WERI-Rb-1 (cell line): Measurements from ENCODE around the gene LY86.

ENCODE experiments used
- DNase-seq: peaks from one replicate; pipeline ENCODE4 v3.0.0-alpha.2; 2020
- H3K27ac ChIP-seq: fragments of 250-450 bp; sonication (Bioruptor Pico); 2 replicates; pipeline ENCODE4 v1.5.1; 2020; ENCODE audit warnings: mild to moderate bottlenecking, moderate library complexity
- H3K27me3 ChIP-seq: fragments of 250-450 bp; sonication (Bioruptor Pico); 2 replicates; pipeline ENCODE4 v1.5.1; 2021; ENCODE audit warnings: mild to moderate bottlenecking, low read depth, moderate library complexity; ENCODE audit not compliant: insufficient read depth, severe bottlenecking
- H3K36me3 ChIP-seq: fragments of 250-450 bp; sonication (Bioruptor Pico); 2 replicates; pipeline ENCODE4 v1.5.1; 2020; ENCODE audit warnings: mild to moderate bottlenecking, moderate library complexity
- H3K4me3 ChIP-seq: 2 replicates; pipeline ENCODE4 v1.5.1; 2011; ENCODE audit warnings: low read depth, mild to moderate bottlenecking, control low read depth, low read length
- H3K9me3 ChIP-seq: fragments of 250-450 bp; sonication (Bioruptor Pico); 2 replicates; pipeline ENCODE4 v1.5.1; 2021; ENCODE audit warnings: mild to moderate bottlenecking, moderate library complexity; ENCODE audit not compliant: severe bottlenecking
- TF ChIP-seq, protein P1 (sequence below): IDR thresholded peaks from 2 replicates; pipeline ENCODE4 v1.5.1; 2011; ENCODE audit warnings: low read depth, mild to moderate bottlenecking, control low read depth, inconsistent platforms, low read length

The LY86 gene

DNA sequence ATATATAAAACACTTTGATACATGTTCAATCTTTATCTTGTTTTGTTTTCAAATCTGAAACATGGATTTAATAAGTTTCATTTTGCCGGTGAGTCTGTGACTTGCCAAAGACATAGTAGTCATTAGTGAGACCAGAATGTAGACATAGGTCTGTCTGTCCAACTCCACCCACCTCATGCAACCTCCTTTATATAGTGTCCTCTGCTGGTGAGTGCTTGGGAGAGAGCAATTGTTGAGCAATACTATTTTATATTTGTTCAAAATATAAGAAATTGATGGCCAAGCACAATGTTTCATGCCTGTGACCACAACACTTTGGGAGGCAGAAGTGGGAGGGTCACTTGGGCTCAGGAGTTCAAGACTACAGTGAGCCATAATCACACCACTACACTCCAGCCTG is 10.8 kb upstream of the LY86 start:
- no peaks in the 10 kb centered on the region for H3K27me3 ChIP-seq
- H3K4me3 ChIP-seq, result no peak overlapping the region
- no peak overlapping the region for H3K27ac ChIP-seq
- DNase-seq, result no peak
- peaks cover 12% of the 10 kb centered on the region for H3K9me3 ChIP-seq
- H3K36me3 ChIP-seq, result no peaks in the 10 kb centered on the region
- TF ChIP-seq, protein P1, sequence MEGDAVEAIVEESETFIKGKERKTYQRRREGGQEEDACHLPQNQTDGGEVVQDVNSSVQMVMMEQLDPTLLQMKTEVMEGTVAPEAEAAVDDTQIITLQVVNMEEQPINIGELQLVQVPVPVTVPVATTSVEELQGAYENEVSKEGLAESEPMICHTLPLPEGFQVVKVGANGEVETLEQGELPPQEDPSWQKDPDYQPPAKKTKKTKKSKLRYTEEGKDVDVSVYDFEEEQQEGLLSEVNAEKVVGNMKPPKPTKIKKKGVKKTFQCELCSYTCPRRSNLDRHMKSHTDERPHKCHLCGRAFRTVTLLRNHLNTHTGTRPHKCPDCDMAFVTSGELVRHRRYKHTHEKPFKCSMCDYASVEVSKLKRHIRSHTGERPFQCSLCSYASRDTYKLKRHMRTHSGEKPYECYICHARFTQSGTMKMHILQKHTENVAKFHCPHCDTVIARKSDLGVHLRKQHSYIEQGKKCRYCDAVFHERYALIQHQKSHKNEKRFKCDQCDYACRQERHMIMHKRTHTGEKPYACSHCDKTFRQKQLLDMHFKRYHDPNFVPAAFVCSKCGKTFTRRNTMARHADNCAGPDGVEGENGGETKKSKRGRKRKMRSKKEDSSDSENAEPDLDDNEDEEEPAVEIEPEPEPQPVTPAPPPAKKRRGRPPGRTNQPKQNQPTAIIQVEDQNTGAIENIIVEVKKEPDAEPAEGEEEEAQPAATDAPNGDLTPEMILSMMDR, result no peak

DNA sequence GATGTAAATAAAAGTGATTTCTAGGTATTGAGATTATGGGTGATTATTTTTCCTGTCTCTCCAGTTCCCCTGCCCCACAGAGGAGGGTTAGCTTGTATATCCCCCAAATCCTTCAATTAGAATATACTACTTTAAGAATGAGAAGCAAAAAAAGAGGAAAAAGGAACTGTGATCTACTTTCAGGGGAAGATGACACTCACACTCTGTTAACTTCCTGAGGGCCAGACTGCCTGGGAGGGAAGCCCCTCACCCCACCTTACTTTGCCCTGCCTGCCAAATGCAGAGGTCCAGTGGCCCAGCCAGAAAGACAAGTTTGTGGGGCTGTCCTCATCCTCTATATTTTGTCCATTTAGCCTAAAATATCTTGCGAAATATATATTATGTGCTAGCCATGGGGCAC is 9.2 kb upstream of the LY86 start:
- no peak overlapping the region for H3K4me3 ChIP-seq
- H3K36me3 ChIP-seq, result no peaks in the 10 kb centered on the region
- no peaks in the 10 kb centered on the region for H3K27me3 ChIP-seq
- TF ChIP-seq, protein P1, result no peak
- no peak overlapping the region for H3K27ac ChIP-seq
- H3K9me3 ChIP-seq, result peaks cover 5% of the 10 kb centered on the region
- DNase-seq, result no peak

DNA sequence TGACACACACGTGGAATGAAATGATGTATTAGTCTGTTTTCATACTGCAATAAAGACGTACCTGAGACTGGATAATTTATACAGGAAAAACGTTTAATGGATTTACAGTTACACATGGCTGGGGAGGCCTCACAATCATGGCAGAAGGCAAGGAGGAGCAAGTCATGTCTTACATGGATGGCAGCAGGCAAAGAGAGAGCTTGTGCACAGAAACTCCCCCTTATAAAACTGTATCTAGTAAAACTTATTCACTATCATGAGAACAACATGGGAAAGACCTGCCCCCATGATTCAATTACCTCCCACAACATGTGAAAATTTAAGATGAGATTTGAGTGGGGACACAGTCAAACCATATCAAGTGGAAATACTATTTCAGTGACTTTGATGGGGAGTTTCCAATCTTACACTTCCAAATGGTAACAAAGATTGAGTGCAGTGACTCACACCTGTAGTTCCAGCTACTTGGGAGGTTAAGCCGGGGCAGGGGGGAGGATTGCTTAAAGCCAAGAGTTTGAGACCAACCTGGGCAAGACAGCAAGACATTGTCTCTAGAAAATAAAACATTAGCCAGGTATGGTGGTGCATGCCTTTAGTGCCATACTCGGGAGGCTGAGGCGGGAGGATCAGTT is 8.2 kb upstream of the LY86 start:
- DNase-seq, result no peak
- H3K27me3 ChIP-seq, result no peaks in the 10 kb centered on the region
- no peak overlapping the region for H3K27ac ChIP-seq
- no peaks in the 10 kb centered on the region for H3K36me3 ChIP-seq
- TF ChIP-seq, protein P1, result no peak
- no peak overlapping the region for H3K4me3 ChIP-seq
- H3K9me3 ChIP-seq, result peaks cover 4% of the 10 kb centered on the region

DNA sequence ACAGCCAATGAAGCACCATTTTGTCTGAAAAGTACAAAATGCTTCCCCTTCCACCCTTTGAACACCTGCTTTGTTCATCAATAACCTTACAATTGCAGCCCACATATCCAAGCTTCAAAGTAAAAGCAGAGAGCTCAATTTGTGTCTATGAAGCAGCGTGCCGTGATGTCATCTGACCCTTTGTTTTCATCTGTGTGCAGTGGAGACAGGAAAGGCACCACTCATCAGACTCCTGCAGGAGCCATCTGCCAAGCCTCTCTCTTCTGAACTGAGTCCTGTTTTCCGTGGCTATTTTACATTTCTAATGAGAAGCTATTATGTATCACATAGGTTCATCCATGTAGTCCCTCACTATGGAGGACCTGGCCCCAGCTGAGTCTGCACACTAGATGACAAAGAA is 7.5 kb upstream of the LY86 start:
- Histone ChIP-seq H3K27me3 (no peaks in the 10 kb centered on the region), H3K4me3 (no peak overlapping the region), H3K27ac (no peak overlapping the region), H3K9me3 (peaks cover 4% of the 10 kb centered on the region), H3K36me3 (no peaks in the 10 kb centered on the region)
- TF ChIP-seq, protein P1, result no peak
- no peak for DNase-seq

DNA sequence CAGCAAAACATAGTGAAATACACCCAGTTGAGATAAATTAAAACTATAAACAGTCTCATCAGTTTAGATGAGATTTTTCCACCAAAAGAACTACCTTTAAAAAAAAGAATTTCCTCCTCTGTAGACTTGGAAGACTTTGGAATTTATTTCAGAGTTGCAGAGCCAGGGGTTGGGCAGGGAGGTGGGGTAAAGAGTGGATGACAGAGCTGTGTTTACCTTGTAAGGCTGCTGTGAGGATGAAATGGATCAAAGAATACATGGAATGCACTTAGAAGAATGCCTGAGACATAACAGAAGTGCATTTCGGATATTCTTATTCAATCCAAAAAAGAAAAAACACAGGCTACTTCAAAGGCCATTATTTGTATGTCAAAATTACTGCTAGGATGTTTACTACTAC is 6.4 kb upstream of the LY86 start:
- Histone ChIP-seq H3K36me3 (no peaks in the 10 kb centered on the region), H3K9me3 (no peaks in the 10 kb centered on the region), H3K27ac (no peak overlapping the region), H3K27me3 (no peaks in the 10 kb centered on the region), H3K4me3 (no peak overlapping the region)
- TF ChIP-seq, protein P1, result no peak
- no peak for DNase-seq

DNA sequence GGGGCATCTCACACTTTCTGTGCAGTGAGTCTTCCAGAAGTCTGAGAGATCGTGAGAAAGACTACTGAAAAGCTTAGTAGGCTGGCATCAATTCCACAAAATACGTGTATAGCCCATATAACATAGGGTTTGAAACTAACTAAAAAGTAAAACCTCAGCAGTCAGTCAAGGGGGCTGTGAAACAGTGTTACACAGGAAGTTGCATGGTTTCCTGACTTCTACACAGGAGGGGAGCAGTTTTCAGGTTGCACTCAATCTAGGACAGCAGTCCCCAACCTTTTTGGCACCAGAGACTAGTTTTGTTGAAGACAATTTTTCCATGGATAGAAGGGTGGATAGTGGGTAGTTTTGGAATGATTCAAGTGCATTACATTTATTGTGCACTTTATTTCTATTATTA is 4.7 kb upstream of the LY86 start:
- H3K9me3 ChIP-seq, result no peaks in the 10 kb centered on the region
- H3K4me3 ChIP-seq, result no peak overlapping the region
- H3K27ac ChIP-seq, result no peak overlapping the region
- no peaks in the 10 kb centered on the region for H3K36me3 ChIP-seq
- TF ChIP-seq, protein P1, result no peak
- DNase-seq, result no peak
- H3K27me3 ChIP-seq, result no peaks in the 10 kb centered on the region
